ENCODE data around the gene RAB36. TPM values are rescaled to one million over a fixed set of nuclear protein-coding genes. Genes with fewer than 3 reads are reported as not detected.
A peak's percentile ranks its signal among the peaks of the same experiment; 100 is the strongest.

Gene RAB36
- polyA plus RNA-seq, 4 donors, result 15.9 to 17.2 (median 16.5) TPM

DNA sequence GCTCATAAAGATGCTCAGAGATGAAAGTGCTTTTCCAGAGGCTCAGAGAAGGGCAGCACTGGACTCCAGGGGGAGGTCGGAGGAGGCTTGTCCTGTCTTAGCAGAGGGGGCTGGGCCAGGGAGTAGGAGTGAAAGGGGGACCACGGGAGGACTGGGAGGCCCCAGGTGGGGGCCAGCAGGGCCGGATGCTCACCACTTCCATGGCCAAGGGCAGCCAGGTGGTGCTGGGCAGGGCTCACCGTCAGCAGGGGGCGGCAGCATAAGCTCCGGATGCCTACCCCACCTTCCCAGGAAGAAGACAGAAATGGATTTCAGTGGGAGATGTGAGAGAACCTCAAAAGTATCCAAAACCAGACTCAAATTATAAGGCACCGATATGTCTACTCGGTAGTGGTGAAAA lies 11.0 kb downstream of the RAB36 start:
- DNase-seq (ENCODE audit: low read depth in 4 of 4, low spot score in 3 of 4), result no peak

DNA sequence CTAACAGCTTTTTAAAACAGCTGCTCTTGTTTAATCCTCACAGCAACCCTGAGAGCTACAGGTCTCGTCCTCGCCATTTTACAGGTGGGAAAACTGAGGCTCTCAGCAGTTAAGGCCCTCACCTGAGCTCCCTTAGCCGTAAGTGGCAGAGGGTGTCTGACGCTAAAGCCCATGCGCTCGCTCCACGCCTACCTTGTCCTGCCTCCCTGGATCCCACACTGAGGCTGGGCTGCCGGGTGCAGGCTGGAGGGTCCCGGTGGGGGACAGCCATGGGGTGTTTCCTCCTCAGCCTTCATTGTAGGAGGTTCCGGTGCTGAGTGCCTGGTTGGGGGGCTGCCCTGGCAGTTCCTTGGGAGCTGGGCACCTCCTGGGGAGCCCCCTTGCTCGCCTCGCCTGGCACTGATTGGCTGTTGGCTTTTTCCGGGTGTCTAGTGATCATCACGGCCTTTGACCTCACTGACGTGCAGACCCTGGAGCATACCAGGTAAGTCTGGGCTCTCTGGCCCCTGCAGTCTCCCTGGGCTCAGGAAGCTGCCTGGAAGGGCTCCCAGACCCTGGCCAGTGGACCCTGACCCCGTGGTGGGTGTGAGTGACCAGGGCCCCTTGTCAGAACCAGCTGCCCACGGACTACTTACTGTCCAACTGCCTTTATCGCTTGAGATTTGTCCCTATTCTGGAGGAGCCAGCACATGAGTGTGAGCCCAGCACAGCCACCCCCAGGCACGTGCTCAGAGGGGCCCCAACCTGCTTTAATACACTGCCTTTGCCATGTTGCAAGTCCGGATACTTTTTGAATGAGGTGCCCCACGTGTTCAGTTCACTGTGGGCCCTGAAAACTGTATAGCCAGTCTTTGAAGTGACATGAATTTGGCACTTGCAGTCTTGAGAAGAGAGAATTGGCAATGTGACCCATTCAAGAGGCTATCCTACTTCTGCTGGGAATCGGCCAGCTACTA lies 12.6 kb downstream of the RAB36 start:
- no peak for DNase-seq (ENCODE audit: low read depth in 4 of 4, low spot score in 3 of 4)

GRCh38 chr22:23158516-23159290 lies 13.4 kb downstream of the RAB36 start:
- DNase-seq (ENCODE audit: low read depth in 4 of 4, low spot score in 3 of 4), result no peak

GRCh38 chr22:23159291-23159630 lies 14.0 kb downstream of the RAB36 start:
- DNase-seq (ENCODE audit: low read depth in 4 of 4, low spot score in 3 of 4), result no peak

- DNase-seq (ENCODE audit: low read depth in 4 of 4, low spot score in 3 of 4), result no peak
These were observed 15.8 kb downstream of the RAB36 start for GRCh38 chr22:23161029-23161428.

- no peak for DNase-seq (ENCODE audit: low read depth in 4 of 4, low spot score in 3 of 4)
These were observed 16.3 kb downstream of the RAB36 start for GRCh38 chr22:23161574-23161973.

GRCh38 chr22:23163665-23164064 lies 18.4 kb downstream of the RAB36 start:
- DNase-seq (ENCODE audit: low read depth in 4 of 4, low spot score in 3 of 4), result no peak

DNA sequence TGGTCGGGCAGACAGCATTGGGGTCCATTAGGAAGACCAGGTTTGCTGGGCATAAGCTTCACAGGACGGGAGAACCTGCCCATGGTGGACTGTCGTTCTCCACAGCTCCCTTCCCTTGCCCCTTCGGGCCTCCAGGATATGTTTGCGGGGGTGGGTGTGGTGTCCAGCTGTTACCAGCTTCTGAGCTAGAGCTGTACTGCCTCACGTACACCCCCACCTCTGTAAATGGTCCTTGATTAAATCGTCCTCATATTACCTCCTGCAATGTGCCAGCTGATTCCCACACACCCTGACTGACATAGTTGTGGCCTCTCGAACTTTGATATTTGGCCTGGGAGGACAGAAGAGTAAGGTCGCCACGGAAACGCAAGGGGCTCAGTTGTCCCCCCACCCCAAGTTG lies 18.8 kb downstream of the RAB36 start:
- DNase-seq (ENCODE audit: low read depth in 4 of 4, low spot score in 3 of 4), result no peak

DNA sequence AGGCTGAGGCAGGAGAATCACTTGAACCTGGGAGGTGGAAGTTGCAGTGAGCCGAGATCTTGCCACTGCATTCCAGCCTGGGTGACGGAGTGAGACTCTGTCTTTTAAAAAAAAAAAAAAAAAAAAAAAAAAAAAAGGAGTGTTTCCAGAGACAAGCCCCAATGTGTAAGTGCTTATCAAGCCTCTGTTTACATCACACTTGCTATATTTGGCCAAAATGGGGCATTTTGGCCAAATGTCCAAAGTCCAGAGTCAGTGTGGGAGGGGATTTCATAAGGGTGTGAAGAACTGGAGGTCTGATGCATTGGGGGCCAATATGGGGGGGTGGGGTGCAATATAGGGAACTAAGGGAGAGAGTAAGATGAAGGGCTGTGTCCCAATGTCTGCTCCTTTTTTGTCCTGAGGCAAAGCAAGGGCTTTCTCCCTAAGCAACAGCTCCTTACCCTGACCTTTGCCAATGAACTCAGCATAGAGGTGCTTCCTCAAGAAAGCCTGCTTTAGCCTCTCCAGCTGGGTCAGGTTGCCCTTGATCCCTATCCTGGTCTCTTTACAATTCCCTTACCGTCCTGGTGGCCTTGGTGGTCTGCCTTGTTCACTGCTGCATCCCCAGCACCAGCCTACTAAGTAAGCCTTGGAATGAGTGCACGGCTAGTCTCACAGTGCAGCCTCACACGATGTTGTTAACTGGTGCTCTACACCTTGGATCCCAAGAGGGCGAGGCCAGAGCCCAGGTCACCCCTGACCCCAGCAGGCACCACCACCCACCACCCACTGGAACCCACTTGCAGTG lies 21.0 kb downstream of the RAB36 start:
- no peak for DNase-seq (ENCODE audit: low read depth in 4 of 4, low spot score in 3 of 4)

DNA sequence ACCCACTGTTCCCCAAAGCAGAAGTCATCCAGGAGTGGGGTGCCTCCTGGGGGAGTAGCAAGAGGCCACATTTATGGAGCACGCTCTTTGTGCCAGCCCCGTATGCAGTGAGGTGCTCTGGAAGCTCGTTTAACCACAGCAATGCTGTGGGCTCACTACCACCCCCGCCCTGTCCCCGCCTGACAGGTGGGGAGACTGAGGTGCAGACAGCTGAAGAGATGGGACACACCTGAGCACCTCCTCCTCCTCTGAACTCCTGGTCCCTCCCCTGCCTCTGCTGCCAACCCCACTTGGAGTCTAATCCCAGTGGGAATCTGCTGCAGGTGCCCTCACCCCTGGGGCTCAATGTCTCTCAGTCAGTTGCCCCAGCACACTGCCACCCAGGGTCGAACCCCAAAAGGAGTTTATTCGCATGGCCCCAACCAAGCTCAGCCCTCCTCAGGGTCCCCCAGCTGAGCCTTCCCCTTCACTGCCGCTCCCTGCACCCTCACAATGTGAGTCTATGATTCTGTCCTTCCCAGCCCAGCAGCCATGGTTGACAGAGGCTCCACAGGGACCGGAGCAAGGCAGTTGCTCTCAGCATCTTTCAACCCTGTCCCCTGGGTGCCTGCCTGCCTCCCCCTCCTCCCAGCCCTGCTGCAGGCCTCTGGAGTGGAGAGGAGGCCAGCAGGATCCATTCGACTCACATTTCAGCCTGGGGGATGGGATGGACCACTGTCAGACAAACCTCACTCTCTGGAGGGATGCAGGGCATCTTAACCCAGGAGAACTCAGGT lies 21.8 kb downstream of the RAB36 start:
- DNase-seq (ENCODE audit: low read depth in 4 of 4, low spot score in 3 of 4), result no peak

DNA sequence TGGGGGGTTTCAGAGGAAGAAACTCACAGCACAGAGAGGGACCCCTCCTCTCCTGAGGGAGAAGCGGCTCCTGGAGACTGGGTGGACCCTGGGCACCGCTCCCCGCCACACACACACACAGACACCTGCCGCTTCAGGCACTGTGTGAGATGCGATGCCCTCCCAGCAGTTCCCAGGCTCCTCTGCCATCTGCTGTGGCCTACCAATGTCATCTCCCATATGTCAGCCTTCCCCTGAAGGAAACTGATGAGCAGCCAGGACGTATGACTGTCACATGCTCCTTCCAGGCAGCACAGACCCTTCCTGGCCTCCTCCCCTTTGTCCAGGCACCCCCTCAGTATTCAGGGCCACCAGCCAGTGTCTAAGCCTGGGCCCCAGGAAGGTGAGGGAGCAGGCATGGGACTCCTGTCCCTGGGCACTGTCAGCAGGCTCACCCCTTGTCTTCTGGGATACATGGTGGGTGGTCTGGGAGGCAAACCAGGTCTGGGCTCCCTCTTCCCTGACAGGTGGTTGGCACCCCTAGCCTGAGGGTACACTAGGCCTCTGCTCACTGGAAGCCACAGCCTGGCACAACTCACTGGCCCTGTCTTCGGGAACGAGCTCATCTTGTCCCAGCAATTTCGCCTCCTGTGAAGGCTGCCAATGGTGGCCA lies 23.2 kb downstream of the RAB36 start:
- no peak for DNase-seq (ENCODE audit: low read depth in 4 of 4, low spot score in 3 of 4)

GRCh38 chr22:23169043-23169406 lies 23.7 kb downstream of the RAB36 start:
- DNase-seq (ENCODE audit: low read depth in 4 of 4, low spot score in 3 of 4), result no peak

DNA sequence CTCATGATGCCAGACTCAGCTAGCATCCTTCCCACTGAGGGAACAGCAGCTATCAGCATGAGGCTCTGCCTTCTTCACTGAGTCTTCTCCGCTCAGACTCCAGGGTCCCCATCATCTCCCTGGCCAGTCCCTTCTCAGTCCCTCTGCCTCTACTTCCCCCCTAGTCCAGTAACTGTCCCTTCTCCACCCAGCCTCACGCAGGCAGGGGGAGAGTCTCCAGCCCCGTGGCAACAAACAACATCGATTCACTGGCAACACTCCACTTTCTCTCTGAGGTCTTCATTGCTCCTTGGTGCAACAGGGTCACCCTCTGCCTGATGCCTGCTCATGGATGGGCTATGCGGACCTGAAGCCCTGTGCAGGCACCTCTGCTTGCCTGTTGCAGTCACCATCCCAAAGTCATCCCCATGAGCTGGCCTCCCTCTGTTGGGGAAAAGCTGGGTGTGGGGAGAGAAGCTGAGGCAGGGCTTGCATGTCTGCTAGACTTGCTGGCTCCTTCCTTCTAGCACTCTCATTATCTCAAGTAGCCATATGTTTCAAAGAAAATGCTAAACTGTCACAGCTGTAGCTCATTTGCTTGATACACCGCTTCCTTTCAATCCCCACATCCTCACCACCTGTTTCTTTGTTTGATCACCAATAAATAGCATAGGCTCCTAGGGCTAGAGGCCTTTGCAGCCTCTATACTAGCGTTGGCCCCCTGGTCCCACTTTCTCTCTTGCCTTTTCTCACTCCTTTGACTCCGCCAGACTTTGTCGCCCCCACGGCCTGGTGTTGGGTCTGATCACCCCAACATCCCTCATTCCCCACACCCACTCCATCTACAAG lies 30.8 kb downstream of the RAB36 start:
- no peak for DNase-seq (ENCODE audit: low read depth in 4 of 4, low spot score in 3 of 4)

DNA sequence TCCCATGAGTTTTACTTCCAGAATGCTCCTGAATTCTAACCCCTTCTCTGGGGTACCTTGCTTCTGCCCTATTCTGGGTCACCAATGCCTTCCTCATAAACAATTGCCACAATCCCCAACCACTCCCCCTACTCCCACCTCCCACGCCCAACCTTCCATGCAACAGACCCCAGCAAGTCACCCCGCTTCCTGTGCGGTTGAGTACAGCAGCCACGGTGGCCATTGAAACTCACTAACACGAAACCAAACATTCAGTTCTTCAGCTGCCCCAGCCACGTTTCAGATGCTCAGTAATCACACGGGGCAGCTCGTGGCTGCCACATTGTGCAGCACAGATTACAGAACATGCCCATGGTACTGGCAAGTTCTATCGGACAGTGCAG lies 31.4 kb downstream of the RAB36 start:
- no peak for DNase-seq (ENCODE audit: low read depth in 4 of 4, low spot score in 3 of 4)

DNA sequence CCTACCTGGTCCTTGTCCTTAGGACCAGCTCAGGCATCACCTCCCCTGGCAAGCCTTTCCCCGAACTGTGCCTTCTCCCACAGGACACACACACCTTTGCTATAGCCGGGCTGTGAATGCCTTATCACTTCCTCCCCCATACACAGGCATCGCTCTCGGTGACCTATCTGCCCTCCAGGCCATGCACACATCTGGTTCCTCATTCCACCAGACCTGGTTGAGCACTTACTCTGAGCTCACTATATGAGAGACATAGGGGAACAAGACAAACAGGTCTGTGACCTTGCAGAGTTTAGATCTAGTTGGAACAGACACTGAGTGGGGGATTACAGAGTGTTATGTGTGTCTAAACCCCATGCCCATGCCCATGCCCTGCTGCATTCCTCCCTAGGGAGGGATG lies 31.9 kb downstream of the RAB36 start:
- DNase-seq (ENCODE audit: low read depth in 4 of 4, low spot score in 3 of 4), result no peak

DNA sequence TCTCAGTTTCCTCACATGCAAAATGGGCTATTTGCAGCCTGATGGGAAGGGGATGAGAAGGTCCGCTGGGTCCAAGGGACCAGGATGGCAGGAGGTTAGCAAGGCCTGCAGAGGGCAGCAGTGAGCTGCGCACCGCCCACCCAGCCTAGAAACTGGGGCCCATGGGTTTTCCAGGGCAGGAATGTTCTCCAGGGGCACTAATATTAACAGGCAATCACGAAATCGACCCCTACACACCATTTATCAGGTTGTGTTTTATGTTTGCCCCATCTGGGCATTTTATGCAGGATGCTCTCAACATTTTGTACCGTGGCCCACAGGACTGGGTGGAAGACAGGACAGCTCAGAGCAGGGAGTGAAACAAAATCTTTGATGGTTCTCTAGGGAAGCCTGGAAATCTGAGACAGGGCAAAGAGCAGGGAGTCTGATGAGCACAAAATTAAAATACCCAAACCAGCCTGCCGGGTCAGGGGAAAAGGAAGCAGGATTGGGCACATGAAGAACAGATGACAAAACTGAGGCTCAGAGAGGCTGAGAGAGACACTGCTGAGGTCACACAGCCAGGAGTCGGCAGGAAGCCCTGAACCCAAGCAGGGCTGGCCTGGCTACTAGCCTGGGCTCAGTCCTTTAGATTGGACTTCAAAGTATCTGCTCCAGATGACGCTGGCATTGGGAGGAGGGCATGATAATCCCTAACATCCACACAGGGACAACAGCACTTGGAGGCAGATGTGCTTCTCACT lies 33.4 kb downstream of the RAB36 start:
- DNase-seq (ENCODE audit: low read depth in 4 of 4, low spot score in 3 of 4), result peak in 1 of 4 donors; percentile 66

DNA sequence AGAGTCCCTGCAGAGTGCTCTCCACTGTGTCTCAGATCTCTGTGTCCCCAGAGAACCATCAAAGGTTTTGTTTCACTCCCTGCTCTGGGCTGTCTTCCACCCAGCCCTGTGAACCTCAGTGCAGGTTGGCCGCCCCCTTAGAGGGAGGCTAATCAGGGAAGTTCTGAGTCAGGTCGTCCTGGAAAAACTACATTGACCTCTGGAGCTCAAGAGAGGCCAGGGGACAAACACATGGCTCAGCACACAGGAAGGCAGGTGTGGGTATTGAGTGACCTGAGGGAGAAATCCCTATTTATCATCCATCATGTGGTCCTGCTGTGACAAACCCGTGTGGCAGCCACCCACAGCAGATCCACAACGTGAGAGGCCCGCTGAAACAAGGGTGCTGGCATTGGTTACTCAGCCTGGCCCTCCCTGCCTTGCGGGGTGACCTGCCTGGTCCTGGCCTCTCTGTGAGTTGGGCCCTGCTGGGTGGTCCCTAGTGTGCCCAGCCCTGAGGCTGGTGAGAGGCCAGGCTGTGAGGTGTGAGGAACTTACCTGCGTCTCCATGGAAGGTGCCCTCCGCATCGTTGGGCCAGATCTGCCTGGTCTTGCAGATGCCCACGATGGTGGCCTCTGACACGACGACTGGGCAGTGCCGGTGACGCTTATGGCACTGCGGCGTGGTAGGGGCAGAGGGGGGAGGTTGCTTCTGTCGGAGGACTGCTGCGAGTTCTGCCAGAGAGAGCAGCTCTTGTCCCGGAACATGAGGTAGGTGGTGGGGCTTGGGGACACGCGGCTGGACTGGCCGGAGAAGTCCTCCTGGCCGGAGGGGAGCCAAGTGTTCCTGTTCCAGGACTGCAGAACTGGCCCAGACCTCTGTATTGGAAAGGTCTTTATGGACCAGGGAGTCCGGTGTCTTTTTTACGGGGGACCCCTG lies 34.4 kb downstream of the RAB36 start:
- no peak for DNase-seq (ENCODE audit: low read depth in 4 of 4, low spot score in 3 of 4)
